Peyer's patch (tissue), 4 donors: ENCODE measurements around the gene RAB11FIP5. TPM values are rescaled to one million over a fixed set of nuclear protein-coding genes. Genes with fewer than 3 reads are reported as not detected.

ENCODE experiments used
- DNase-seq, 3 donors: peaks; one replicate each; pipeline ENCODE4 v3.0.0-alpha.2; 2017 to 2019
- H3K27ac ChIP-seq, 4 donors: fragments of 200-600 bp; sonication (generic); one replicate each; pipeline ENCODE4 v1.5.1; 2016 to 2019
- H3K27me3 ChIP-seq, 2 donors: fragments of 200-600 bp; sonication (generic); one replicate each; pipeline ENCODE4 v1.5.1; 2019
- H3K36me3 ChIP-seq, 3 donors: fragments of 200-600 bp; sonication (generic); one replicate each; pipeline ENCODE4 v1.5.1; 2016 to 2019
- H3K4me1 ChIP-seq, 4 donors: fragments of 200-600 bp; sonication (generic); one replicate each; pipeline ENCODE4 v1.5.1; 2016 to 2019
- H3K4me3 ChIP-seq, 4 donors: fragments of 200-600 bp; sonication (generic); 1 replicate in 3 of 4; 2 replicates in 1 of 4; pipeline ENCODE4 v1.5.1; 2016 to 2019; ENCODE audit warnings: mild to moderate bottlenecking in 1 of 4
- H3K9me3 ChIP-seq, 4 donors: fragments of 200-600 bp; sonication (generic); one replicate each; pipeline ENCODE4 v1.5.1; 2016 to 2019; ENCODE audit warnings: mild to moderate bottlenecking in 1 of 4
- CTCF ChIP-seq, 6 experiments: fragments of 450-650 bp in 4 of 6; fragments of 200-600 bp in 2 of 6; sonication (generic) in 1 of 6; IDR thresholded peaks; one replicate each; pipeline ENCODE4 v1.5.1; 2017 to 2019; ENCODE audit warnings: antibody characterized with exemption in 6 of 6, mild to moderate bottlenecking in 3 of 6, moderate library complexity in 1 of 6
- POLR2A ChIP-seq, 2 donors: fragments of 450-650 bp; IDR thresholded peaks; one replicate each; pipeline ENCODE4 v1.5.1; 2017; ENCODE audit warnings: antibody characterized with exemption in 2 of 2, mild to moderate bottlenecking in 2 of 2, moderate library complexity in 2 of 2
- total RNA-seq, 4 donors: library from RNA; depleted of rRNA; stranded (reverse); fragments of >200 nt; gene quantifications; one replicate each; pipeline ENCODE4 v1.1.0, GENCODE V29; 2016

RAB11FIP5 gene
- total RNA-seq, 4 donors from 2014 or later, result 5.1 to 10.7 (median 9.3) TPM

- Histone ChIP-seq H3K27ac (no peak overlapping the region), H3K4me3 (no peak overlapping the region), H3K9me3 (no peaks in the 10 kb centered on the region), H3K4me1 (no peaks in the 10 kb centered on the region), H3K27me3 (no peaks in the 10 kb centered on the region), H3K36me3 (no peaks in the 10 kb centered on the region)
- TF ChIP-seq CTCF (IDR thresholded peaks at IDR 0.05) (no peak), POLR2A (IDR thresholded peaks at IDR 0.05) (no peak)
- no peak for DNase-seq
These were observed 62.6 kb downstream of the RAB11FIP5 start for GRCh38 chr2:73050121-73050545.

- Histone ChIP-seq H3K36me3 (peaks cover 0 to 9% (median 0%) of the 10 kb centered on the region in 3 donors), H3K4me3 (no peak overlapping the region), H3K9me3 (no peaks in the 10 kb centered on the region), H3K27ac (no peak overlapping the region), H3K27me3 (no peaks in the 10 kb centered on the region), H3K4me1 (no peaks in the 10 kb centered on the region)
- DNase-seq, result no peak
- no peak for TF ChIP-seq CTCF (IDR thresholded peaks at IDR 0.05)
- no peak for TF ChIP-seq POLR2A (IDR thresholded peaks at IDR 0.05)
These were observed 68.6 kb downstream of the RAB11FIP5 start for GRCh38 chr2:73043929-73044832.

GRCh38 chr2:73043276-73043675 lies 69.5 kb downstream of the RAB11FIP5 start:
- Histone ChIP-seq H3K36me3 (peaks cover 0 to 11% (median 0%) of the 10 kb centered on the region in 3 donors), H3K4me3 (no peak overlapping the region), H3K4me1 (no peaks in the 10 kb centered on the region), H3K9me3 (no peaks in the 10 kb centered on the region), H3K27ac (no peak overlapping the region), H3K27me3 (no peaks in the 10 kb centered on the region)
- DNase-seq, result no peak
- TF ChIP-seq CTCF (IDR thresholded peaks at IDR 0.05) (no peak), POLR2A (IDR thresholded peaks at IDR 0.05) (no peak)

GRCh38 chr2:73037947-73038585 lies 74.7 kb downstream of the RAB11FIP5 start:
- Histone ChIP-seq H3K4me1 (no peaks in the 10 kb centered on the region), H3K36me3 (peaks cover 0 to 15% (median 0%) of the 10 kb centered on the region in 3 donors), H3K27ac (no peak overlapping the region), H3K27me3 (no peaks in the 10 kb centered on the region), H3K4me3 (no peak overlapping the region), H3K9me3 (no peaks in the 10 kb centered on the region)
- DNase-seq, result no peak
- no peak for TF ChIP-seq CTCF (IDR thresholded peaks at IDR 0.05)

- TF ChIP-seq POLR2A (IDR thresholded peaks at IDR 0.05), result no peak
- no peak for TF ChIP-seq CTCF (IDR thresholded peaks at IDR 0.05)
- H3K27ac ChIP-seq, result no peak overlapping the region
- no peak for DNase-seq
- H3K9me3 ChIP-seq, result no peaks in the 10 kb centered on the region
- no peak overlapping the region for H3K4me3 ChIP-seq
- no peaks in the 10 kb centered on the region for H3K4me1 ChIP-seq
- H3K36me3 ChIP-seq, result peaks cover 0 to 15% (median 0%) of the 10 kb centered on the region in 3 donors
- H3K27me3 ChIP-seq, result no peaks in the 10 kb centered on the region
These were observed 76.0 kb downstream of the RAB11FIP5 start for GRCh38 chr2:73036766-73037165.
